Stomach (tissue), 8 donors: ENCODE results near the gene PRKCD. TPM values are rescaled to one million over a fixed set of nuclear protein-coding genes. Genes with fewer than 3 reads are reported as not detected.

ENCODE experiments used
- polyA plus RNA-seq, 3 donors: library from polyadenylated mRNA; stranded (reverse); fragments of 200-250 nt; gene quantifications; one replicate each; pipeline ENCODE4 v1.2.3, GENCODE V29; 2013
- total RNA-seq, 5 donors: library from RNA; depleted of rRNA; stranded (reverse); fragments of >200 nt; gene quantifications; one replicate each; pipeline versions ENCODE4 v1.1.0 to v1.2.3, GENCODE V29; 2014 to 2016
- donor health status: healthy with polysubstance abuse.
- donor health status: Bipolar disorder and iron deficiency.
- donor health status: healthy.

The PRKCD gene
- total and polyA plus RNA-seq, 8 donors = 15.6 to 117 (median 37.2) TPM

Other genes with a start within 250 kb of the PRKCD start
- gene SFMBT1, start 115.1 kb upstream of the PRKCD start, total RNA-seq = 10 to 100 TPM in 1 of 5 donors, 1 to 10 TPM in 4; 5.8 to 29.4 (median 7.6) TPM
- gene SFMBT1, start 115.1 kb upstream of the PRKCD start, polyA plus RNA-seq = 1 to 10 TPM; 2.7 to 5.0 (median 3.4) TPM
- 10 to 100 TPM in 2 of 5 donors, 1 to 10 TPM in 2, not detected in 1; 7.0 to 16.8 (median 12.1) TPM for gene RFT1, start 30.8 kb upstream of the PRKCD start, total RNA-seq
- gene RFT1, start 30.8 kb upstream of the PRKCD start, polyA plus RNA-seq = 1 to 10 TPM; 3.3 to 7.9 (median 3.7) TPM
- 100 to 1,000 TPM in 3 of 5 donors, 10 to 100 TPM in 2; 88.3 to 247 (median 162) TPM for gene TKT, start 94.8 kb downstream of the PRKCD start, total RNA-seq
- 100 to 1,000 TPM in 2 of 3 donors, 10 to 100 TPM in 1; 84.9 to 385 (median 118) TPM for gene TKT, start 94.8 kb downstream of the PRKCD start, polyA plus RNA-seq
- 10 to 100 TPM; 10.7 to 20.6 (median 14.3) TPM for gene DCP1A, start 186.3 kb downstream of the PRKCD start, total RNA-seq
- 1 to 10 TPM; 4.5 to 8.7 (median 4.6) TPM for gene DCP1A, start 186.3 kb downstream of the PRKCD start, polyA plus RNA-seq